Caco-2 (cell line): ENCODE results near the gene FHOD3. TPM values are rescaled to one million over a fixed set of nuclear protein-coding genes. Genes with fewer than 3 reads are reported as not detected.

Experiments
- BruUV-seq: library from RNA; stranded (reverse); fragments of 400-500 nt; replicated peaks from 2 replicates; lab custom pipeline; 2021; lab: Mats Ljungman, UMichigan
- CTCF ChIA-PET: fragments of 300-600 bp; sonication (Branson Sonifier 250); formaldehyde crosslinking; loops from one replicate; lab custom pipeline; 2022; ENCODE audit warnings: antibody characterized with exemption; lab: Charles Lee
- POLR2A ChIA-PET: fragments of 300-600 bp; sonication (Branson Sonifier 250); formaldehyde crosslinking; loops from one replicate; lab custom pipeline; 2022; ENCODE audit warnings: antibody characterized with exemption; lab: Charles Lee
- DNase-seq, 2 experiments: peaks; one replicate each; pipeline versions ENCODE4 v3.0.0 to v3.0.0-alpha.2; 2020 to 2022
- H3K27me3 ChIP-seq: replicated peaks from 2 replicates; pipeline ENCODE4 v1.6.0; 2011; ENCODE audit warnings: low read length; ENCODE audit not compliant: control insufficient read depth, insufficient read depth
- H3K36me3 ChIP-seq: 2 replicates; pipeline ENCODE4 v1.5.1; 2011; ENCODE audit warnings: low read length; ENCODE audit not compliant: control insufficient read depth, insufficient read depth
- H3K4me1 ChIP-seq: fragments of 250-450 bp; sonication (Bioruptor Pico); 2 replicates; pipeline ENCODE4 v1.5.1; 2020; ENCODE audit warnings: mild to moderate bottlenecking
- H3K4me3 ChIP-seq: 2 replicates; pipeline ENCODE4 v1.5.1; 2011; ENCODE audit warnings: low read depth, mild to moderate bottlenecking, control low read depth, low read length
- H3K9me3 ChIP-seq: fragments of 250-450 bp; sonication (Bioruptor Pico); 2 replicates; pipeline ENCODE4 v1.5.1; 2020; ENCODE audit warnings: mild to moderate bottlenecking, moderate library complexity
- H3K27ac Mint-ChIP-seq: one replicate; pipeline ENCODE4 v1.8.0; 2022; ENCODE audit warnings: mixed read lengths; ENCODE audit not compliant: unreplicated experiment
- H3K27me3 Mint-ChIP-seq: one replicate; pipeline ENCODE4 v1.8.0; 2022; ENCODE audit warnings: mixed read lengths; ENCODE audit not compliant: insufficient read depth, unreplicated experiment
- H3K36me3 Mint-ChIP-seq: one replicate; pipeline ENCODE4 v1.8.0; 2022; ENCODE audit warnings: mild to moderate bottlenecking, mixed read lengths; ENCODE audit not compliant: insufficient read depth, unreplicated experiment
- H3K4me1 Mint-ChIP-seq: one replicate; pipeline ENCODE4 v1.8.0; 2022; ENCODE audit warnings: low read depth, mixed read lengths; ENCODE audit not compliant: unreplicated experiment
- H3K4me3 Mint-ChIP-seq: one replicate; pipeline ENCODE4 v1.8.0; 2022; ENCODE audit warnings: mild to moderate bottlenecking, moderate library complexity, mixed read lengths; ENCODE audit not compliant: unreplicated experiment
- H3K9me3 Mint-ChIP-seq: one replicate; pipeline ENCODE4 v1.8.0; 2022; ENCODE audit warnings: mixed read lengths; ENCODE audit not compliant: unreplicated experiment
- CTCF ChIP-seq, 2 experiments: fragments of 200-600 bp in 1 of 2; IDR thresholded peaks; 1 replicate in 1 of 2; 2 replicates in 1 of 2; pipeline versions ENCODE4 v1.5.1 to v1.8.0; 2011 to 2022; ENCODE audit warnings: antibody characterized with exemption in 1 of 2, control low read depth in 1 of 2, inconsistent platforms in 1 of 2, low read depth in 1 of 2, low read length in 1 of 2, mild to moderate bottlenecking in 1 of 2, moderate library complexity in 1 of 2; ENCODE audit not compliant: insufficient read depth in 1 of 2, severe bottlenecking in 1 of 2, unreplicated experiment in 1 of 2
- intact Hi-C: fragments of 100-400 bp; cut with micrococcal nuclease; formaldehyde crosslinking; loops from one replicate; pipeline ENCODE4 v1.10.0; 2022; ENCODE audit not compliant: unreplicated experiment
- total RNA-seq: library from RNA; stranded (reverse); gene quantifications from 2 replicates; pipeline ENCODE4 v1.2.3, GENCODE V29; 2022

The FHOD3 gene
- total RNA-seq, 1 experiment from 2014 or later = not detected

GRCh38 chr18:36786686-36787085, 489.2 kb downstream of the FHOD3 start:
- intact Hi-C loops = no loop called here
- H3K27me3 Mint-ChIP-seq = no peaks in the 10 kb centered on the region
- DNase-seq = peak; percentile 5 to 32
- no peaks in the 10 kb centered on the region for H3K36me3 Mint-ChIP-seq
- no peak overlapping the region for H3K4me3 Mint-ChIP-seq
- no TSS peak for BruUV-seq
- POLR2A ChIA-PET = no interaction called here
- H3K9me3 Mint-ChIP-seq = no peaks in the 10 kb centered on the region
- Histone ChIP-seq H3K36me3 (no peaks in the 10 kb centered on the region), H3K4me1 (no peaks in the 10 kb centered on the region), H3K9me3 (no peaks in the 10 kb centered on the region), H3K4me3 (no peak overlapping the region), H3K27me3 (no peaks in the 10 kb centered on the region)
- TF ChIP-seq CTCF (IDR thresholded peaks at IDR 0.05; ENCODE audit: insufficient read depth in 1 of 2, low read depth in 1 of 2, low read length in 1 of 2, severe bottlenecking in 1 of 2, unreplicated experiment in 1 of 2) = no peak
- no peak overlapping the region for H3K27ac Mint-ChIP-seq
- no peaks in the 10 kb centered on the region for H3K4me1 Mint-ChIP-seq
- CTCF ChIA-PET = no interaction called here

- DNase-seq = no peak
- Histone ChIP-seq H3K4me1 (no peaks in the 10 kb centered on the region), H3K27me3 (no peaks in the 10 kb centered on the region), H3K9me3 (no peaks in the 10 kb centered on the region), H3K4me3 (no peak overlapping the region), H3K36me3 (no peaks in the 10 kb centered on the region)
- Mint-ChIP-seq H3K27me3 (no peaks in the 10 kb centered on the region), H3K4me3 (no peak overlapping the region), H3K27ac (no peak overlapping the region), H3K9me3 (no peaks in the 10 kb centered on the region), H3K36me3 (peaks cover 5% of the 10 kb centered on the region), H3K4me1 (no peaks in the 10 kb centered on the region)
- TF ChIP-seq CTCF (IDR thresholded peaks at IDR 0.05; ENCODE audit: insufficient read depth in 1 of 2, low read depth in 1 of 2, low read length in 1 of 2, severe bottlenecking in 1 of 2, unreplicated experiment in 1 of 2) = no peak
- BruUV-seq = no TSS peak
- ChIA-PET CTCF (no interaction called here), POLR2A (no interaction called here)
- intact Hi-C loops = no loop called here
These were observed 495.2 kb downstream of the FHOD3 start for GRCh38 chr18:36792634-36793283.

- Mint-ChIP-seq H3K36me3 (peaks cover 16% of the 10 kb centered on the region), H3K4me1 (no peaks in the 10 kb centered on the region), H3K4me3 (no peak overlapping the region), H3K9me3 (no peaks in the 10 kb centered on the region), H3K27me3 (no peaks in the 10 kb centered on the region), H3K27ac (no peak overlapping the region)
- H3K4me1 ChIP-seq = no peaks in the 10 kb centered on the region
- CTCF ChIA-PET = no interaction called here
- TF ChIP-seq CTCF (IDR thresholded peaks at IDR 0.05; ENCODE audit: insufficient read depth in 1 of 2, low read depth in 1 of 2, low read length in 1 of 2, severe bottlenecking in 1 of 2, unreplicated experiment in 1 of 2) = no peak
- intact Hi-C loops = no loop called here
- no TSS peak for BruUV-seq
- H3K4me3 ChIP-seq = no peak overlapping the region
- no peaks in the 10 kb centered on the region for H3K36me3 ChIP-seq
- no peak for DNase-seq
- POLR2A ChIA-PET = no interaction called here
- no peaks in the 10 kb centered on the region for H3K9me3 ChIP-seq
- no peaks in the 10 kb centered on the region for H3K27me3 ChIP-seq
These were observed 501.4 kb downstream of the FHOD3 start for GRCh38 chr18:36798738-36799473.
